ENCODE measurements around the gene POLR2L.

- no peak for TF ChIP-seq CTCF (IDR thresholded peaks at IDR 0.05)
- no peak for TF ChIP-seq EZH2 (IDR thresholded peaks at IDR 0.05; ENCODE audit: borderline replicate concordance, insufficient read depth, low read depth, low read length, poor library complexity, severe bottlenecking)
Measured at GRCh38 chr11:808427-809286, 33.7 kb downstream of the POLR2L start.
